HEK293 (cell line): ENCODE data around the gene DNER.

Experiments used
- CTCF ChIP-seq: fragments of 450-650 bp; formaldehyde crosslinking; IDR thresholded peaks from 2 replicates; pipeline ENCODE4 v1.5.1; 2016; ENCODE audit warnings: missing biosample characterization, missing genetic modification characterization
- PBX3 ChIP-seq: sonication (generic); formaldehyde crosslinking; IDR thresholded peaks from 2 replicates; pipeline ENCODE4 v1.8.1; 2022; ENCODE audit warnings: mild to moderate bottlenecking, moderate library complexity, missing genetic modification reagents
- SALL2 ChIP-seq: fragments of 450-650 bp; formaldehyde crosslinking; IDR thresholded peaks from 2 replicates; pipeline ENCODE4 v1.5.0; 2017; ENCODE audit warnings: missing biosample characterization, mild to moderate bottlenecking, missing genetic modification characterization, borderline replicate concordance
- ZNF18 ChIP-seq: fragments of 450-650 bp; formaldehyde crosslinking; IDR thresholded peaks from 2 replicates; pipeline ENCODE4 v1.5.1; 2016; ENCODE audit warnings: missing biosample characterization, missing genetic modification characterization
- ZNF626 ChIP-seq: fragments of 450-650 bp; sonication (Bioruptor Pico); formaldehyde crosslinking; IDR thresholded peaks from 2 replicates; pipeline ENCODE4 v1.5.1; 2018; ENCODE audit warnings: missing biosample characterization, missing genetic modification characterization, inconsistent platforms
- ZNF747 ChIP-seq: fragments of 450-650 bp; formaldehyde crosslinking; IDR thresholded peaks from 2 replicates; pipeline ENCODE4 v1.5.1; 2016; ENCODE audit warnings: missing biosample characterization, missing genetic modification characterization

- TF ChIP-seq ZNF747 (tag by site-specific recombination) (no peak), SALL2 (tag by site-specific recombination) (no peak), CTCF (tag by site-specific recombination) (no peak), ZNF626 (tag by site-specific recombination) (no peak), PBX3 (CRISPR knock-in tag) (no peak), ZNF18 (tag by site-specific recombination) (no peak)
Measured at GRCh38 chr2:229725716-229726574, 11.6 kb upstream of the DNER start.
